Stimulated activated CD4-positive, alpha-beta T cell treated with anti-CD3 and anti-CD28 coated beads, Interleukin-2, amount 100 ng/mL, for 4 hours (primary cell): Measurements from ENCODE around the gene TBC1D22A.

Experiments
- DNase-seq: peaks from one replicate; pipeline ENCODE4 v3.0.0-alpha.2; 2020; ENCODE audit warnings: low read depth

TBC1D22A gene

DNA sequence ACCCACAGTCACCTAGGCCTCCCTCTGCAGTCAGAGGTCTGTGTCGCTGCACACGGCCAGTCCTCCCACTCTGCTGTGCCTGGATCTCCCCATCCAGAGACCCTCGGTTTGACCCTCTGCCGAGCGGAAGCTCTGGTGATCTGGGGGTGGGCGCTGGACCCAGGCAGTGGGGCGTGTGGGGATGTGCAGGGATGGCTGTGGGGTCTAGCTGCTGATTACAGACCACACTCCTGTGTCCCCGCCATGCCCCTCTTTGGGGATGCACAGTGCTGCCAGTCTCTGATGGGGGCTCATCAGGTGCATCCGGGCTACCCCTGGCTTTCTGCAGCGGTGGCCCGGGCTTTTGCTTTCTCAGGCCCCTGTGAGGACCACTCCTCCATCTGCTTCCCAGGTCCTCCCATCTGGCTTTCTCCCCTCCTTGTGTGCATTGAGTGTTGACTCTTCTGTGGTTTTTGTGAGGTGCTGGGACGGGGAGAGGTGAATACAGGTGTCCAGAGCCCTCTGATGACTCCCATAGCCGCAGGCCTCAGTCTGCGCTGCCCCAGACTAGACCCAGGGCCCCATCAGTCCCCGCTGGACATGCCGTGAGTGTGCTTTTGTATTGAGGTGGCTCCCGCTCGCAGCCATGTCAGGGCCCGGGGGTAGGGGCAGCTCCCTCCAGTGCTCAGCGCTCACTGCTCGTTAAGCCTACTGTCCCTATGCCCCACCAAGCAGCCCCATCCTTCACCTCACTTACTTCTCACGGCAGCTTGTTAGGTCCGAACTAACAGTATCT lies 251.6 kb downstream of the TBC1D22A start:
- no peak for DNase-seq

GRCh38 chr22:47014636-47015345 lies 252.3 kb downstream of the TBC1D22A start:
- no peak for DNase-seq

GRCh38 chr22:47015589-47016178 lies 253.2 kb downstream of the TBC1D22A start:
- DNase-seq = no peak

DNA sequence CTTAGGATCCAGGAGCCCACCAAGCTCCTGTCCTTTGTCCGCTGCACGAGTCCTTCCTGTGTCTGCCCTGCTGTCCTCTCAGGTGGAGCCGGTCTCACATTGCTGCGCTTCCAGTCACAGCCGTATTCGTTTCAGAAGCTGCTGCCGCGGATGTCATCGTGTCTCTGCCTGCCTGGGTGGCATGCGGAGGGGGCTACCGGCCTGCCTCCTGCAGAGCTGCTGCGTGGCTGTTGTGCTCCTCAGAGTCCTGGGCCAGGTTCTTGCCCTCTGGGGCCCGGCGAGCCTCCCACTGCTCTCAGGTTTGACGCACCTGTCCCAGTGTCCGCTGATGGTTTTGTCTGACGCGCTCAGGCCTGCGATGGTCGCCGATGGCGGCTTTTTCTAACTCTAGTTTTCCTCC lies 254.2 kb downstream of the TBC1D22A start:
- no peak for DNase-seq

- no peak for DNase-seq
These were observed 254.8 kb downstream of the TBC1D22A start for GRCh38 chr22:47017245-47017644.

- DNase-seq = no peak
These were observed 255.8 kb downstream of the TBC1D22A start for GRCh38 chr22:47018010-47018910.

DNA sequence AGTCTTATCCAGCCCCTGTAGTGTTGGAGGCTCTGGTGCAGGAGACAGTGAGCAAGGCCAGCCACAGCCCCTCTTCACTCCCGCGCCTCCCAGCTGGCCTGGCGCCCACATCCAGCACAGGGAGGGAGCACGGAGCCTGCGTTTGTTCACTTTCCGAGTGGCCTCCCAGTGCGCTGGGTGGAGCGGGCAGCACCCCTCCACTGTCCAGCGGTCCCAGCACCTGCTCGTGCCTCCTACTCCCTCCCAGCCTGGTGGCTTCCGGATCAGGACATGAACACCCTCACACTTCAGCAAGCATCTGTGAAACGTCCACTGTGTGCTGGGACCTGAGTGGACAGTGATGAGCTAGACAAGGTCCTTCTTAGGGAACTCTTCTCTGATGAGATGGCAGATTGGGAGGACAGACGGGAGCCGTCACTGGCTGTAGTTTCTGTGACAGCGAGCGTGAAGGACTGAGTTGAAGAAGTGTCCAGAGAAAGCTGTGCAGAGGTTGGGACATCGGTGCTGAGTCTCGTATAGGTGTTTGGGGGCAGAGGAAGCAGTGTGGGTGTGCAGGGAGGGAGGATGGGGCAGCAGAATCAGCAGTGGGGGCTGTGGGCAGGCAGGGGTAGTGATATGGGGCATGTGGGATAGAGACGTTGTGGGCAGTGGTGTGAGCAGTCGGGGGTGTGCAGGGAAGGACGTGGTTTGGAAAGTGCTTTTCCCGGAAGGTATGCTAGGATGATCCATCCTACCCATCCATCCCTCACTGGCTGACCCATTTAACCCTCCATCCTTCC lies 256.8 kb downstream of the TBC1D22A start:
- no peak for DNase-seq

GRCh38 chr22:47020166-47020565 lies 257.7 kb downstream of the TBC1D22A start:
- DNase-seq = no peak

- DNase-seq = no peak
These were observed 259.1 kb downstream of the TBC1D22A start for GRCh38 chr22:47021371-47022074.

- no peak for DNase-seq
These were observed 259.6 kb downstream of the TBC1D22A start for GRCh38 chr22:47022075-47022473.

- DNase-seq = no peak
These were observed 260.0 kb downstream of the TBC1D22A start for GRCh38 chr22:47022475-47022874.

- DNase-seq = no peak
These were observed 261.4 kb downstream of the TBC1D22A start for GRCh38 chr22:47023871-47024270.

DNA sequence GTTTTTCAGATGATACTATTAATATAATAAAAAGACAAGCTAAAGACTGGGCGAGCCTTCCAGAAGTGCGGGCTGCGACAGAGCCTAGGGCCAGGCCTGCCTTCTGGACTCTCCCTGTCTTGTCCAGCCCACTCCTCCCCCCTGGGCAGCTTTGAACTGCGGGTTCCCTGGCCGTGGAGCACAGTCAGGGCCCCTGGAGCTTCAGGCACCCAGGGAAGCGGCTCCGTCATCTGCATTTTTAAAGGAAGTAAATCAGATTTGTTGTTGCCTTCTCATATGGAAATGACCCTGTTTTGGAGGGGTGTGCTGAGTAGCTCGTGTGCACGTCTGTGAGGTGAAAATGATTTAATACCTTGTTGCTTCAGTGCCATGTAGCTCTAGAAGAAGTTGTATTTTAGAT lies 265.3 kb downstream of the TBC1D22A start:
- DNase-seq = no peak

GRCh38 chr22:47029244-47030074 lies 267.0 kb downstream of the TBC1D22A start:
- no peak for DNase-seq

GRCh38 chr22:47030143-47030661 lies 267.8 kb downstream of the TBC1D22A start:
- no peak for DNase-seq

- no peak for DNase-seq
These were observed 268.6 kb downstream of the TBC1D22A start for GRCh38 chr22:47030881-47031627.

- no peak for DNase-seq
These were observed 269.1 kb downstream of the TBC1D22A start for GRCh38 chr22:47031628-47031915.

DNA sequence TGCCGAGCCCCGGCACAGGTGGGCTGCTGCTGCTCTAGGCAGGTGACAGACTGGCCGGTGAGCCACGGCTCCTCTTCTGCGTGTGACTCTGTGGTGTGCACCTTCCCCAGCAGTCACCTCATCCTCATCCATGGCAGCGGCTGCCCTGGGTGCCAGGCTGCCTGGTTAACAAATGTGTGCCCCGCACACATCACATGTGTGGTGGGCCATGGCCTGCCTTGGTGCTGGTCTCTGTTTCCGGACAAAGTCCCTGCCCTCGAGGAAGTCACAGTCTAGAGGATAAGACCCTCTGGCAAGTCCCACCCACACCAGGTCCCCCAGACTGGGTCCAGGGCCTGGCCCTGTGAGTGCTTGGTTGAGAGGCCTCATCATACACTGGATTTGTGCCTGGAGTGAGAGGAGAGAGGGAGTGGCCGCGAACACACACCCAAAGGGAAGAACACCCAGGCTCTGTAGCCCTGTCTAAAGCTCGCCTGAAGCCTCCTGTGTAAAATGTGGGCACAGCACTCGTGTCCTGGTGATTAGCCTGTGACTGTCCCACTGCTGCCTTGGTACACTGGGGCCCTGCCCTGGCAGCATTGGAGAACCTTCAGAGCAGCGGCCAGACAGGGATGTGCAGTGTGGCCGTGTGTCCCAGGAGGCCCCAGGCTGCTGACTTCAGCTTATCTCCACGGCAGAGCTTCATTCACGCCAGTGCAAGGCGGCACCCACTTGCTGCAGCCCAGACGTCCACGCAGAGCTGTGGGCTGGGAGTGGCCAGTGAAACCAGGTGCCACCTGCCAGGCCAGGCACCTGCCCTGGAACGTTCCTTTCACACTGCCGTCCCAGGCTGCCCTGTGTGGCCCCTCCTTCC lies 269.9 kb downstream of the TBC1D22A start:
- no peak for DNase-seq
